NOMO-1 treated with dmso at 0.1 percent for 144 hours (cell line): ENCODE data around the gene TRPM3.

ENCODE experiments used
- DNase-seq: peaks from one replicate; lab custom pipeline; 2025; ENCODE audit not compliant: unreplicated experiment; lab: John Stamatoyannopoulos, UW

Gene TRPM3

DNA sequence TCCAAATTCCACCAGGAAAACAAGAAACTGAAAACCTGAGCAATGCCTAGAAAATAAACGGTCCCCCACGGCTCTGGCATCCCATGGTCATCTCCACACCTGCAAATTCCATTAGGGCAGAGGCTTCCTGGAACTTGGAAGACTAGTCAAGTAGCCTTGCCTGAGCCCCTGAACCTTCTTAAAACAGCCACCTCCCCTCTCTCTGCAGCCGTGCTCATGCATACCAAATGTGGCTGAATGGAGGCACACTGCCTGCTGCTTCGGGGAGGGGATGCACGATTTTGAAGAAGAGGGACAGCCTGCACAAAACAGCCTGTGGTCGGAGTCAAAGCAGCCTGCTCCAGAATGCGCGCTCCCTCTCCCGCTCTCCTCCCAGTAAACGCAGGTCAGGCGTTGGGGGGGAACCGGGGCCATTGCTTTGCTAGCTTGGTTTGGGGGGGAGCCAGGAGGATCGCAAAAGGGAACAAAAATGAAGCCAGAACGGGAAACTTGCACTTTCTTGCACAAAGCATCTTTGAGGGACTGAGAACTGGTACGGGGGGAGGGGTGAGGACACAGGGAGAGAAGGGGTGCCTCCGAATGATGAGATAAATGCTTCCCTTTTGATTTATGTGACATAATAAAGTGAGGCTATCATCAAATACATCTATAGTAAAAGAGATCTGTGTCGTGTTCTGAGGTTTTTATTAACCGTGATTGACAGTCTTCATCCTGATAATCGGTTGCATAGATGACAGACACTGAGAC is at the start of gene TRPM3:
Gene TRPM3, minus strand, starts transcription at position 347 of the 747 bp plus-strand sequence. Its CDS starts 267 bp downstream, at position 80.
- DNase-seq = no peak

DNA sequence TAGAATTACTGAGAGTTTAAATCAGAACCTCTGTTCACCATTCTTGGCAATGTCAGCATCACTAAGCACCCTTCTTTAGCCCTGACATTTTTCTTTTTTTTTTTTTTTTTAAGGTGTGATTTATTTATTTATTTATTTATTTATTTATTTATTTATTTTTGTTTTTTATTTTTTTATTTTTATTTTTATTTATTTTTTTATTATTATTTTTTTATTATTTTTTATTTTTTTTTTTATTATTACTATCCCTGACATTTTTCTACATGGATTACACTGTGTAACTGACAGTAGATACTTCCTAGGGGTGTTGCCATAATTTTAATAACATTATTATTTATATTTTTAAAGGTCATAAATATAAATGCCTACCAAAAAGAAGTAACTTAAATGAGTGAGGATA is 47.0 kb upstream of the TRPM3 start:
- no peak for DNase-seq

- DNase-seq = no peak
Observed at GRCh38 chr9:71162126-71162525, 40.7 kb upstream of the TRPM3 start.

- DNase-seq = no peak
Observed at GRCh38 chr9:71157731-71158130, 36.3 kb upstream of the TRPM3 start.

DNA sequence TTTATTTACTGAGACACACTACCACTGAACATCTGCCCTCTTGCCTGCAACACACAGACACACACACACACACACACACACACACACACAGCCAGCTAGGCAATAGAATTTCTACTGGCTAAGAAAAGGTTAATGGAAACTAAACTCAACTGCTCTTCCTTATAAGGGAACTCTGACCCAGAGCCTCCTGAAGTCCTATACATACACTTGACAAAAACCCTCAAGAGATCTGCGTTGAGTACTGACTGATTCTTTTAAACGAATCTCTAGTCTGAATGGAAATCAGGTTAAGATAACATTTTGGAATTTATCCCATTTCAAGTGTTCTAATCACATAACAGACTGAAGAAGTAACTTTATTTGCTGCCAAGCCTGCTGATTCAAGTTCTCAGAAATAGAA is 25.9 kb upstream of the TRPM3 start:
- DNase-seq = no peak

DNA sequence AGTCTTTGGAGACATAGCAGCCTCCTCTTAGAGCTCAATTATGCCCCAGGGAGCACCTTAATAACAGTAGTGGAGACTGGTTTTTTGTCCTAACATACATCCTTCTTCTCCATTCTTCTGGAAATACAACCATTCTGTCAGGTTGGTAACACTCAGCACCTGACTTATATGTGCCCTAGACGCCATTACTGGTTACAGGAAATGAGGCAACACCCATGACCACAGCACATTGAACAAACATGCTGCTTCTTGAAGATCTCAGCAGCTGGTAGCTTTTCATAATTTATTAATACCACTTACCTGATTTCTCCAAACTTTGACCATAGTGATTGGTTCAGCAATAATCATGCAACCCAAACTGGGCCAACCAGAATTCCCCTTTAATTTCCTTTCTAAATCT is 25.1 kb upstream of the TRPM3 start:
- no peak for DNase-seq

DNA sequence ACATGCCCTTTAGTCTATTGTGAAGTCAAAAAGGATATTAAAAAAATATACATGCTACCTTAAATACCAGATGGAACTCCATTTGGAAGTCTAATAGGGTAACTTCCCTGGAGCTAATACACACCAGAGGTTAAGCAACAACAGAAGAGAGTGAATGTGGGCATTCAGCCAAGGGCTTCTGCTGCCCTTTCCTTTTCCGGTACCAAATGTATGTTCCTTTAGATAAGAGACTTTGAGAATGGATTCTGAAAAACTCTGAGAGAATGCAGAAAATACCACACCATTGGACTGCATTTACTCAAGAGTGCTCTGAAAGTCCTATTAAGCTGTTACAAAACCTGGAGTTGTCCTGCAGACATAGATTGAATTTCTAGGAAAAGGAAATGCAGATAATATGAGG is 23.8 kb upstream of the TRPM3 start:
- no peak for DNase-seq

DNA sequence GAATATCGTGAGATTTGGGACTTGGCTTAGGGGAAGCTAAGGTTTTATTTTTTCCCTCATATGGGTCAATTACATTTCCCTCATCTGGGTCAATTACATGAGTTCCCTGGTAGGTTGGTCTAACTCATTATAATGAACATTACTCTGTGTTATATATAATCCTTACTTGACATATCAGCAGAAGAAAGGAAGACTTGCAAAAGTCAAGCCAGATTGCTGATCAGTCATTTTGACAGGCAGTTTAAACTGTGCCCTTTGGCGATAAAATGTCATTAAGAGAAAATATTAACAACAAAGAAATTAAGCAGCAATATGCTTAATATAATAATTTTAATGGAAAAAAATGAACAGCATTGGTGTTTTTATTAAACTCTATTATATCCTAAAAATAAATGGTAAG is 23.1 kb upstream of the TRPM3 start:
- DNase-seq = no peak

GRCh38 chr9:71136696-71137095 is 15.3 kb upstream of the TRPM3 start:
- no peak for DNase-seq

DNA sequence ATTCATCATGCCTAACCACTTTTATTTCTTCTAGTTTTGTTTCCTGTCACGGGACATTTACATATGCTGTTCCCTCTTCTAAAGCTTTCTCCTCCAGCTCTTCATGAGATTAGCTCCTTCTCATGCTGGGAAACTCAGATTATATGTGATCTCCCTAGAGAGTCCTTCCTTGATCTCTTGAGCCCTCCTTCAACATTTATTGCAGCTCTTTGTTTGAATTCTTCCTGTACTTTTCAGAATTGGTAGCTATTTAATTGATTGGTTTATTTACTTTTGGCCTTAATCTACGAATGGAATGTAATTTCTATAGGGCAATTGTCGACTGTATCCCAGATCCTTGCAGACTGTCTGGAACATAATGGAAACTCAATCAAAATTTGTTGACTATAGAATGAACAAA is 9.7 kb upstream of the TRPM3 start:
- no peak for DNase-seq

- no peak for DNase-seq
Observed at GRCh38 chr9:71130521-71130920, 9.1 kb upstream of the TRPM3 start.

- no peak for DNase-seq
Observed at GRCh38 chr9:71128796-71129195, 7.4 kb upstream of the TRPM3 start.

DNA sequence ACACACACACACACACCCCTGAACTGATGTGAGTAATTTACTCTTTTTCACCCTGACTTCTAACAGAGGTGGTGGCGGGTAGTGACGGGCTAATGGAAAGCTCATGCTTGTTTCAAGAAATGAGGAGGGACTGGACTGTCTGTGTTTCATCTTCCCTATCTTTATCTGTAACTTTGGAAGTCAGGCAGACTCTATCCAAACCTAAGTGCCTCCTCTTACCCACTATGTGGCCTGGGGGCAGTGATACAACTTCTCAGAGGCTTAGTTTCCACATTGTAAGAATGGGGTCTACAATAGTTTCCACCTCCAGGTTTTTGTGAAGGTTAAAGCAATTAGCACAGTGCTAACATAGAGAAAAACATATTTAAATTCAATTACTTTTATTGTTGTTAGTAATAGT is 5.9 kb upstream of the TRPM3 start:
- no peak for DNase-seq

DNA sequence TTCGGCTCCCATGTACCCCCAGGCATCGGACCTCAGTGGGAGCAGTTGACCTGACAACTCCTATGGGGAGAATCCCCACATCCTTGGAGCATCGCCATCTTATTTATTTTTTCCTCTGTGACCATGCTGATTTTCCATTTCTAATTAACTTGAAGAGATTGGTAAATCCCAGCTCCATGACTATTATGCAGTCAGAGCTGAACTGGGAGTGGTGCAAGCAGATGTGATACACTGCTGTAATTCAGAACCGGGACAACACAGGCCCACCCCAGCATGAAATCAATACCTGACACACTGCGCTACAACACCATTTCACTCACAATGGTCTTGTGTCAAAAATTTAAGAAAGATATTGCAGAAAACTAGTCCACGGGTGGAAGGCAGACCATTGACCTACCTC is 1.0 kb upstream of the TRPM3 start:
- DNase-seq = no peak

- no peak for DNase-seq
Observed at GRCh38 chr9:71122022-71122275, 528 bp upstream of the TRPM3 start.

GRCh38 chr9:71120501-71121247 is 747 bp downstream of the TRPM3 start:
- no peak for DNase-seq

DNA sequence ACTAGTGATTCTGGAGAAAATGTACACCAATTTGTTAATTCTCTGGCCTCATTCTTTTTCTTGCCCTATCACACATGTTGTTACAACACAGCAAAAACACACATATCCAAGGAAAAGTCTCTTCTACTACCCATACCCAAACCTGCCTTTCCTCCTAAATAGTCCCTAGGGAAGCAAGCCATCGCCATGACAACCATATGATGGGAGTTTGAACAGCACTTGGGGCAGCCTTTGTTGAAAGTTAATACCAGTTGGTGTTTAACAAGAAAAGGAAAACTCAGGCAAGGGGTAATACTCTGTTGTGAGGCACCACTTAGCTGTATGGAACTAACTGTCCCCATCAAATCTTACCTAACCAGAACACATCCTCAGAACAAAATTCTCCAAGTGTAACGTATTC is 1.7 kb downstream of the TRPM3 start:
- DNase-seq = no peak

DNA sequence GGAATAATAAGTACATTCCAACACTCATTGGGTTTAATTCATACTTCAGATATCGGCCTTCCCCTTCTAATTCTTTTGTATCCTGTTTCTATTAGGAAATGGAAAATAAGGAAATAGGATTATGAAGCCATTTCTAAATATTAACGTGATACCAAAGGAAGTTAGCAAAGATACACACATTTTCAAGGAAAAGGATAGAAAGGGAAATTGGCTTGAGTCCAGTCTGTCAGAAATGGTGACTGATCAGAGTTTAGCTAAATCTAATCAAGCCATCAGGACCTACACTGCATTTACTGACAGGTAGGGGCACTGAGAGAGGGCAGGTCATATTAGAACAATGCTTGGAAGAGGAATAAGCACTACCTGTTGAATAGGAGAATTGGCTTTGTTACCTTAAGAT is 3.1 kb downstream of the TRPM3 start:
- no peak for DNase-seq

DNA sequence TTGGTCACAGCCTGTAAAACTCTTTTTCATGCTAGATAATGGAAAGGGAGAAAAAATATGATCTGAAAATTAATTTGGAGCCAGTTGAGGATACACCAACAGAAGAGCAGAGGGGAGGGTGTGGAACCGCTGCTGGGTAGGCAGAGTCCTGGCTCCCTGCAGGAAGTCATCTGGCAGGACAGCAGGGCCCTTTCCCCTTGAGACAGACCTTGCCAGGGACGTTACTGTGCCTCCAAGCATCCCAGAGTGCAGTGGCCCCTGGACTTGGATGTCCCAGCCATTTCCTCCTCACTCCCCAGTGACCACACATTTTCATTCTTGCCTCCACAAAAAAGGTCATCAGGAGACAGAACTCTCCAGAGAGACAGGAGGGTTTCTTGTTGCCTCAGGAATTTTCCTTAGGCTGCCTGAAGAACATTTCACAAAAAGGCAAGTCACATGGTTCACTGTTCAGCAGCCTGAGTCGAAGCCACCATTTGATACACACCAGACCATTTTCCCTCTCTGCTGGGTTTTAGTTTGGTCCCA is 5.9 kb downstream of the TRPM3 start:
- no peak for DNase-seq

GRCh38 chr9:71112866-71113265 is 8.6 kb downstream of the TRPM3 start:
- DNase-seq = no peak

GRCh38 chr9:71108937-71109336 is 12.5 kb downstream of the TRPM3 start:
- DNase-seq = no peak

- DNase-seq = no peak
Observed at GRCh38 chr9:71106992-71107391, 14.4 kb downstream of the TRPM3 start.

DNA sequence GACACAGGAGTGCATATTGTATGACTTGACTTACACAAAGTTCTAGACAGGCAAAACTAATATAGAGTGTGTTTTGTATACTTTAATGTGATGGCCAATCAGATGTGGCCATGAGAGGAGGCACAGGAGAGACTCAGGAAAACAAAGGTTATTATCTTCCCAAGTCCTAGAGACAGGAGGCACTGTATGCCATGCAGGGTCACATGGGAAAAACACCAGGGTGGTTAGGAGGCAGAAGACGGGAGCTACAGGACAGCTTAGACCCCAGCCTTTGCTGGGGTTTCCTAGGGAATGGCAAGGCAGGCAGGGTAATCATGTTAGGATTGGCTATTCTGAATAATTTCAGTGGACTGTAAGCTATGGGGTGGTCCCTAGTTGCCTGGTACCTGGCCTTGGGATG is 16.2 kb downstream of the TRPM3 start:
- no peak for DNase-seq
